Hepatocyte (in vitro differentiated cells): Measurements from ENCODE around the gene SEC22C.

Experiments used
- EZH2 ChIP-seq: fragments of 200-600 bp; sonication (generic); IDR thresholded peaks from 2 replicates; pipeline ENCODE4 v1.6.1; 2016; ENCODE audit warnings: antibody characterized with exemption, mild to moderate bottlenecking, borderline replicate concordance
- TF ChIP-seq, protein P1 (sequence below): fragments of 200-600 bp; sonication (generic); IDR thresholded peaks from 2 replicates; pipeline ENCODE4 v1.5.1; 2016; ENCODE audit warnings: antibody characterized with exemption, mild to moderate bottlenecking; ENCODE audit not compliant: poor library complexity

GRCh38 chr3:42591811-42592210, 10.0 kb upstream of the SEC22C start:
- TF ChIP-seq, protein P1, sequence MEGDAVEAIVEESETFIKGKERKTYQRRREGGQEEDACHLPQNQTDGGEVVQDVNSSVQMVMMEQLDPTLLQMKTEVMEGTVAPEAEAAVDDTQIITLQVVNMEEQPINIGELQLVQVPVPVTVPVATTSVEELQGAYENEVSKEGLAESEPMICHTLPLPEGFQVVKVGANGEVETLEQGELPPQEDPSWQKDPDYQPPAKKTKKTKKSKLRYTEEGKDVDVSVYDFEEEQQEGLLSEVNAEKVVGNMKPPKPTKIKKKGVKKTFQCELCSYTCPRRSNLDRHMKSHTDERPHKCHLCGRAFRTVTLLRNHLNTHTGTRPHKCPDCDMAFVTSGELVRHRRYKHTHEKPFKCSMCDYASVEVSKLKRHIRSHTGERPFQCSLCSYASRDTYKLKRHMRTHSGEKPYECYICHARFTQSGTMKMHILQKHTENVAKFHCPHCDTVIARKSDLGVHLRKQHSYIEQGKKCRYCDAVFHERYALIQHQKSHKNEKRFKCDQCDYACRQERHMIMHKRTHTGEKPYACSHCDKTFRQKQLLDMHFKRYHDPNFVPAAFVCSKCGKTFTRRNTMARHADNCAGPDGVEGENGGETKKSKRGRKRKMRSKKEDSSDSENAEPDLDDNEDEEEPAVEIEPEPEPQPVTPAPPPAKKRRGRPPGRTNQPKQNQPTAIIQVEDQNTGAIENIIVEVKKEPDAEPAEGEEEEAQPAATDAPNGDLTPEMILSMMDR: no peak
- TF ChIP-seq EZH2: no peak
